ENCODE data around the gene PDZD2.

DNA sequence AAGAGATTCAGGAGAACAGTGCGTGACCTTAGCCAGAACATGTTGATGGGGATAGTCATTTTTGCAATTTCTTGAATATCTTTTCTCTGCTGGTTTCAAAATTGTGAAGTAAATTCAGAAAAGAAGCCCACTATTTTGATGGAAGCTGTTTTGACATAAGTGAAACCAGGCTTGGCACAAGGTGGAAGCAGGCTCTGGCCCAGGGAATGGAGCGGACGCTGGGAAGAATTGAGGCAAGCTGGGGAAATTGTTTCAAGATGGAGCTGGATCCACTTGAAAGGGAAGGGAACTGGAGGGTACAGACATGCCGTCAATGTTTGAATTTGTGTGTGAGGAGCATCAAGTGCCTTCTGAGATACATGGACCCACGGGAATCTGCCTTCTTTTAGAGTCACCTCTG, 328.0 kb downstream of the PDZD2 start:
- TF ChIP-seq, protein P1, sequence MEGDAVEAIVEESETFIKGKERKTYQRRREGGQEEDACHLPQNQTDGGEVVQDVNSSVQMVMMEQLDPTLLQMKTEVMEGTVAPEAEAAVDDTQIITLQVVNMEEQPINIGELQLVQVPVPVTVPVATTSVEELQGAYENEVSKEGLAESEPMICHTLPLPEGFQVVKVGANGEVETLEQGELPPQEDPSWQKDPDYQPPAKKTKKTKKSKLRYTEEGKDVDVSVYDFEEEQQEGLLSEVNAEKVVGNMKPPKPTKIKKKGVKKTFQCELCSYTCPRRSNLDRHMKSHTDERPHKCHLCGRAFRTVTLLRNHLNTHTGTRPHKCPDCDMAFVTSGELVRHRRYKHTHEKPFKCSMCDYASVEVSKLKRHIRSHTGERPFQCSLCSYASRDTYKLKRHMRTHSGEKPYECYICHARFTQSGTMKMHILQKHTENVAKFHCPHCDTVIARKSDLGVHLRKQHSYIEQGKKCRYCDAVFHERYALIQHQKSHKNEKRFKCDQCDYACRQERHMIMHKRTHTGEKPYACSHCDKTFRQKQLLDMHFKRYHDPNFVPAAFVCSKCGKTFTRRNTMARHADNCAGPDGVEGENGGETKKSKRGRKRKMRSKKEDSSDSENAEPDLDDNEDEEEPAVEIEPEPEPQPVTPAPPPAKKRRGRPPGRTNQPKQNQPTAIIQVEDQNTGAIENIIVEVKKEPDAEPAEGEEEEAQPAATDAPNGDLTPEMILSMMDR (IDR thresholded peaks at IDR 0.05): no peak
- TF ChIP-seq POLR2A (IDR thresholded peaks at IDR 0.05): no peak
